Measurements from ENCODE around the gene CBLL2.
"Not testable (repeated sequence)": the region's sequence is repeated elsewhere in the genome, so short reads cannot be mapped to it uniquely, and the experiment has no call there.

The CBLL2 gene

GRCh38 chrX:22289209-22289608 is 16.5 kb downstream of the CBLL2 start:
- H3K9me3 ChIP-seq (ENCODE audit: control insufficient read depth, low read length); H3K27ac ChIP-seq (ENCODE audit: low read depth, low read length, severe bottlenecking); H3K4me3 ChIP-seq (ENCODE audit: extremely low read depth, insufficient read depth, low read length, poor library complexity, severe bottlenecking); H3K4me1 ChIP-seq (ENCODE audit: control insufficient read depth, insufficient read depth, low read length, poor library complexity, severe bottlenecking); H3K36me3 ChIP-seq (ENCODE audit: control insufficient read depth, insufficient read depth, low read length): not testable (repeated sequence)
- no CpG with 5 or more reads among the region's 3 CpGs for WGBS, 2 experiments (ENCODE audit: insufficient coverage in 2 of 2)

- no peak overlapping the region for H3K4me3 ChIP-seq (ENCODE audit: extremely low read depth, insufficient read depth, low read length, poor library complexity, severe bottlenecking)
- no peak overlapping the region for H3K27ac ChIP-seq (ENCODE audit: low read depth, low read length, severe bottlenecking)
- peaks cover 14% of the 10 kb centered on the region for H3K4me1 ChIP-seq (ENCODE audit: control insufficient read depth, insufficient read depth, low read length, poor library complexity, severe bottlenecking)
- no CpG with 5 or more reads among the region's 2 CpGs for WGBS, 2 experiments (ENCODE audit: insufficient coverage in 2 of 2)
- no peaks in the 10 kb centered on the region for H3K9me3 ChIP-seq (ENCODE audit: control insufficient read depth, low read length)
- no peaks in the 10 kb centered on the region for H3K36me3 ChIP-seq (ENCODE audit: control insufficient read depth, insufficient read depth, low read length)
Observed at GRCh38 chrX:22296871-22297270, 24.2 kb downstream of the CBLL2 start.

- Histone ChIP-seq H3K4me3 (ENCODE audit: extremely low read depth, insufficient read depth, low read length, poor library complexity, severe bottlenecking) (no peak overlapping the region), H3K9me3 (ENCODE audit: control insufficient read depth, low read length) (no peaks in the 10 kb centered on the region), H3K27ac (ENCODE audit: low read depth, low read length, severe bottlenecking) (peak overlapping the region; percentile 11), H3K36me3 (ENCODE audit: control insufficient read depth, insufficient read depth, low read length) (no peaks in the 10 kb centered on the region), H3K4me1 (ENCODE audit: control insufficient read depth, insufficient read depth, low read length, poor library complexity, severe bottlenecking) (peaks cover 14% of the 10 kb centered on the region)
- WGBS, 2 experiments (ENCODE audit: insufficient coverage in 2 of 2), result 17% methylated on average over 2 of the region's 2 CpGs; no CpG with 5 or more reads in 1 of the 2 experiments
Observed at GRCh38 chrX:22300130-22300529, 27.4 kb downstream of the CBLL2 start.

GRCh38 chrX:22310779-22311178 is 38.1 kb downstream of the CBLL2 start:
- no CpG with 5 or more reads among the region's 3 CpGs for WGBS, 2 experiments (ENCODE audit: insufficient coverage in 2 of 2)
- no peak overlapping the region for H3K4me3 ChIP-seq (ENCODE audit: extremely low read depth, insufficient read depth, low read length, poor library complexity, severe bottlenecking)
- no peaks in the 10 kb centered on the region for H3K4me1 ChIP-seq (ENCODE audit: control insufficient read depth, insufficient read depth, low read length, poor library complexity, severe bottlenecking)
- H3K27ac ChIP-seq (ENCODE audit: low read depth, low read length, severe bottlenecking), result no peak overlapping the region
- H3K9me3 ChIP-seq (ENCODE audit: control insufficient read depth, low read length), result no peaks in the 10 kb centered on the region
- no peaks in the 10 kb centered on the region for H3K36me3 ChIP-seq (ENCODE audit: control insufficient read depth, insufficient read depth, low read length)

- H3K4me3 ChIP-seq (ENCODE audit: extremely low read depth, insufficient read depth, low read length, poor library complexity, severe bottlenecking), result no peak overlapping the region
- 67% methylated on average over 1 of the region's 3 CpGs for WGBS, 2 experiments (ENCODE audit: insufficient coverage in 2 of 2)
- H3K9me3 ChIP-seq (ENCODE audit: control insufficient read depth, low read length), result no peaks in the 10 kb centered on the region
- no peaks in the 10 kb centered on the region for H3K4me1 ChIP-seq (ENCODE audit: control insufficient read depth, insufficient read depth, low read length, poor library complexity, severe bottlenecking)
- H3K27ac ChIP-seq (ENCODE audit: low read depth, low read length, severe bottlenecking), result no peak overlapping the region
- H3K36me3 ChIP-seq (ENCODE audit: control insufficient read depth, insufficient read depth, low read length), result no peaks in the 10 kb centered on the region
Observed at GRCh38 chrX:22313766-22314165, 41.1 kb downstream of the CBLL2 start.

- no peak overlapping the region for H3K27ac ChIP-seq (ENCODE audit: low read depth, low read length, severe bottlenecking)
- H3K4me1 ChIP-seq (ENCODE audit: control insufficient read depth, insufficient read depth, low read length, poor library complexity, severe bottlenecking), result no peaks in the 10 kb centered on the region
- no peaks in the 10 kb centered on the region for H3K9me3 ChIP-seq (ENCODE audit: control insufficient read depth, low read length)
- 80% methylated on average over 1 of the region's 5 CpGs; no CpG with 5 or more reads in 1 of the 2 experiments for WGBS, 2 experiments (ENCODE audit: insufficient coverage in 2 of 2)
- H3K4me3 ChIP-seq (ENCODE audit: extremely low read depth, insufficient read depth, low read length, poor library complexity, severe bottlenecking), result no peak overlapping the region
- H3K36me3 ChIP-seq (ENCODE audit: control insufficient read depth, insufficient read depth, low read length), result no peaks in the 10 kb centered on the region
Observed at GRCh38 chrX:22314211-22314610, 41.5 kb downstream of the CBLL2 start.

GRCh38 chrX:22314692-22315091 is 42.0 kb downstream of the CBLL2 start:
- Histone ChIP-seq H3K36me3 (ENCODE audit: control insufficient read depth, insufficient read depth, low read length) (no peaks in the 10 kb centered on the region), H3K4me3 (ENCODE audit: extremely low read depth, insufficient read depth, low read length, poor library complexity, severe bottlenecking) (no peak overlapping the region), H3K4me1 (ENCODE audit: control insufficient read depth, insufficient read depth, low read length, poor library complexity, severe bottlenecking) (no peaks in the 10 kb centered on the region), H3K27ac (ENCODE audit: low read depth, low read length, severe bottlenecking) (no peak overlapping the region), H3K9me3 (ENCODE audit: control insufficient read depth, low read length) (no peaks in the 10 kb centered on the region)
- no CpG with 5 or more reads among the region's 2 CpGs for WGBS, 2 experiments (ENCODE audit: insufficient coverage in 2 of 2)

- Histone ChIP-seq H3K36me3 (ENCODE audit: control insufficient read depth, insufficient read depth, low read length) (no peaks in the 10 kb centered on the region), H3K27ac (ENCODE audit: low read depth, low read length, severe bottlenecking) (no peak overlapping the region), H3K4me3 (ENCODE audit: extremely low read depth, insufficient read depth, low read length, poor library complexity, severe bottlenecking) (no peak overlapping the region), H3K9me3 (ENCODE audit: control insufficient read depth, low read length) (no peaks in the 10 kb centered on the region), H3K4me1 (ENCODE audit: control insufficient read depth, insufficient read depth, low read length, poor library complexity, severe bottlenecking) (no peaks in the 10 kb centered on the region)
- WGBS, 2 experiments (ENCODE audit: insufficient coverage in 2 of 2), result no CpG with 5 or more reads among the region's 3 CpGs
Observed at GRCh38 chrX:22315151-22315550, 42.4 kb downstream of the CBLL2 start.

- Histone ChIP-seq H3K4me3 (ENCODE audit: extremely low read depth, insufficient read depth, low read length, poor library complexity, severe bottlenecking) (no peak overlapping the region), H3K36me3 (ENCODE audit: control insufficient read depth, insufficient read depth, low read length) (no peaks in the 10 kb centered on the region), H3K27ac (ENCODE audit: low read depth, low read length, severe bottlenecking) (no peak overlapping the region), H3K9me3 (ENCODE audit: control insufficient read depth, low read length) (no peaks in the 10 kb centered on the region), H3K4me1 (ENCODE audit: control insufficient read depth, insufficient read depth, low read length, poor library complexity, severe bottlenecking) (peaks cover 11% of the 10 kb centered on the region)
- 100% methylated on average over 1 of the region's 12 CpGs; no CpG with 5 or more reads in 1 of the 2 experiments for WGBS, 2 experiments (ENCODE audit: insufficient coverage in 2 of 2)
Observed at GRCh38 chrX:22320236-22320873, 47.6 kb downstream of the CBLL2 start.

GRCh38 chrX:22323541-22323940 is 50.8 kb downstream of the CBLL2 start:
- WGBS, 2 experiments (ENCODE audit: insufficient coverage in 2 of 2), result no CpG with 5 or more reads among the region's 5 CpGs

More at GRCh38 chrX:22323541-22323940, 50.8 kb downstream of the CBLL2 start:
- Histone ChIP-seq H3K4me1 (ENCODE audit: control insufficient read depth, insufficient read depth, low read length, poor library complexity, severe bottlenecking) (peaks cover 11% of the 10 kb centered on the region), H3K9me3 (ENCODE audit: control insufficient read depth, low read length) (no peaks in the 10 kb centered on the region), H3K36me3 (ENCODE audit: control insufficient read depth, insufficient read depth, low read length) (no peaks in the 10 kb centered on the region), H3K27ac (ENCODE audit: low read depth, low read length, severe bottlenecking) (no peak overlapping the region), H3K4me3 (ENCODE audit: extremely low read depth, insufficient read depth, low read length, poor library complexity, severe bottlenecking) (no peak overlapping the region)

All from mesodermal cell (in vitro differentiated cells).